Testis (tissue), 2 donors: ENCODE data around the gene OSBPL8.

ENCODE experiments used
- CTCF ChIP-seq, 3 experiments: fragments of 450-650 bp in 2 of 3; fragments of 200-600 bp in 1 of 3; sonication (generic) in 1 of 3; IDR thresholded peaks; one replicate each; pipeline ENCODE4 v1.5.1; 2016 to 2019; ENCODE audit warnings: antibody characterized with exemption in 3 of 3, mild to moderate bottlenecking in 2 of 3, moderate library complexity in 1 of 3
- POLR2A ChIP-seq: fragments of 450-650 bp; IDR thresholded peaks from one replicate; pipeline ENCODE4 v1.6.1; 2017; ENCODE audit warnings: antibody characterized with exemption, mild to moderate bottlenecking, moderate library complexity

- TF ChIP-seq CTCF (IDR thresholded peaks at IDR 0.05) = no peak
- no peak for TF ChIP-seq POLR2A
These were observed 96.8 kb downstream of the OSBPL8 start for GRCh38 chr12:76462668-76463224.
